Liver (tissue), 9 donors: ENCODE data around the gene ALDH16A1. TPM values are rescaled to one million over a fixed set of nuclear protein-coding genes. Genes with fewer than 3 reads are reported as not detected.

Experiments
- DNase-seq: peaks from one replicate; pipeline ENCODE4 v3.0.0-alpha.2; 2017; ENCODE audit warnings: low spot score
- H3K27ac ChIP-seq, 2 donors: one replicate each; pipeline ENCODE4 v1.7.0; 2013; ENCODE audit warnings: inconsistent platforms in 2 of 2, low read length in 2 of 2, control low read depth in 1 of 2, low read depth in 1 of 2, mild to moderate bottlenecking in 1 of 2
- H3K27me3 ChIP-seq, 4 donors: one replicate each; pipeline versions ENCODE4 v1.6.1 to v1.7.0; 2013; ENCODE audit warnings: low read length in 3 of 4, inconsistent platforms in 1 of 4, mild to moderate bottlenecking in 1 of 4, moderate library complexity in 1 of 4; ENCODE audit not compliant: control insufficient read depth in 4 of 4, insufficient read depth in 4 of 4
- H3K36me3 ChIP-seq, 4 donors: one replicate each; pipeline versions ENCODE4 v1.6.1 to v1.7.0; 2013; ENCODE audit warnings: low read length in 3 of 4, mild to moderate bottlenecking in 3 of 4, low read depth in 1 of 4, moderate library complexity in 1 of 4; ENCODE audit not compliant: control insufficient read depth in 4 of 4, insufficient read depth in 3 of 4
- H3K4me1 ChIP-seq, 4 donors: one replicate each; pipeline versions ENCODE4 v1.6.1 to v1.7.0; 2013; ENCODE audit warnings: low read length in 3 of 4, mild to moderate bottlenecking in 3 of 4, moderate library complexity in 1 of 4; ENCODE audit not compliant: control insufficient read depth in 4 of 4, insufficient read depth in 4 of 4
- H3K4me3 ChIP-seq, 3 donors: one replicate each; pipeline versions ENCODE4 v1.6.1 to v1.7.0; 2013; ENCODE audit warnings: low read length in 3 of 3, control low read depth in 1 of 3, low read depth in 1 of 3, mild to moderate bottlenecking in 1 of 3
- H3K9ac ChIP-seq, 2 donors: one replicate each; pipeline ENCODE4 v1.7.0; 2013; ENCODE audit warnings: low read length in 2 of 2, mild to moderate bottlenecking in 2 of 2, moderate library complexity in 2 of 2, control low read depth in 1 of 2, low read depth in 1 of 2
- H3K9me3 ChIP-seq, 4 donors: one replicate each; pipeline versions ENCODE4 v1.6.1 to v1.7.0; 2013; ENCODE audit warnings: low read length in 3 of 4; ENCODE audit not compliant: control insufficient read depth in 4 of 4
- EGR1 ChIP-seq, 2 donors: IDR thresholded peaks; 2 replicates each; pipeline ENCODE4 v1.6.1; 2016 to 2018; ENCODE audit warnings: antibody characterized with exemption in 2 of 2, low read depth in 2 of 2
- FOXA1 ChIP-seq: IDR thresholded peaks from 2 replicates; pipeline ENCODE4 v1.6.1; 2016; ENCODE audit warnings: antibody characterized with exemption
- FOXA2 ChIP-seq: IDR thresholded peaks from 2 replicates; pipeline ENCODE4 v1.6.1; 2016; ENCODE audit warnings: antibody characterized with exemption
- GABPA ChIP-seq, 2 donors: IDR thresholded peaks in 1 of 2; conservative IDR thresholded peaks in 1 of 2; 2 replicates each; pipeline ENCODE4 v1.6.1; 2016; ENCODE audit warnings: antibody characterized with exemption in 2 of 2, mild to moderate bottlenecking in 1 of 2, moderate library complexity in 1 of 2
- HNF4A ChIP-seq, 2 donors: conservative IDR thresholded peaks; 2 replicates each; pipeline ENCODE4 v1.6.1; 2016; ENCODE audit warnings: antibody characterized with exemption in 2 of 2, mild to moderate bottlenecking in 2 of 2
- HNF4G ChIP-seq: IDR thresholded peaks from 2 replicates; pipeline ENCODE4 v1.6.1; 2016; ENCODE audit warnings: antibody characterized with exemption
- JUND ChIP-seq, 2 donors: IDR thresholded peaks; 2 replicates each; pipeline ENCODE4 v1.6.1; 2016; ENCODE audit warnings: antibody characterized with exemption in 2 of 2
- NR2F2 ChIP-seq: IDR thresholded peaks from 2 replicates; pipeline ENCODE4 v1.6.1; 2016; ENCODE audit warnings: antibody characterized with exemption
- RAD21 ChIP-seq, 2 donors: IDR thresholded peaks; 2 replicates each; pipeline ENCODE4 v1.6.1; 2016; ENCODE audit warnings: antibody characterized with exemption in 2 of 2, mild to moderate bottlenecking in 2 of 2
- RXRA ChIP-seq, 2 donors: IDR thresholded peaks; 2 replicates each; pipeline ENCODE4 v1.6.1; 2017 to 2018; ENCODE audit warnings: antibody characterized with exemption in 2 of 2, mild to moderate bottlenecking in 1 of 2
- SP1 ChIP-seq: IDR thresholded peaks from 2 replicates; pipeline ENCODE4 v1.6.1; 2018; ENCODE audit warnings: antibody characterized with exemption, mild to moderate bottlenecking
- TAF1 ChIP-seq: conservative IDR thresholded peaks from 2 replicates; pipeline ENCODE4 v1.6.1; 2016; ENCODE audit warnings: antibody characterized with exemption, mild to moderate bottlenecking
- YY1 ChIP-seq: IDR thresholded peaks from 2 replicates; pipeline ENCODE4 v1.6.1; 2016; ENCODE audit warnings: antibody characterized with exemption, mild to moderate bottlenecking
- WGBS: extraction: QIAGEN DNeasy Blood & Tissue Kit; methylation state at CpG from one replicate; pipeline ENCODE4 v1.1.7; 2013; 5-methylcytosine and 5-hydroxymethylcytosine counted together
- polyA plus RNA-seq, 2 donors: library from polyadenylated mRNA; stranded (reverse) in 1 of 2; unstranded in 1 of 2; fragments of 200-250 nt in 1 of 2; fragments of >200 nt in 1 of 2; fragmentation: Nextera tagmentation in 1 of 2; extraction: Ambion mirVana in 1 of 2; gene quantifications; one replicate each; pipeline versions ENCODE4 v1.2.1 to v1.2.3, GENCODE V29; 2013 to 2015
- total RNA-seq, 2 donors: library from RNA; depleted of rRNA; stranded (reverse); fragments of >200 nt; gene quantifications; one replicate each; pipeline ENCODE4 v1.2.3, GENCODE V29; 2014
- TF ChIP-seq, protein P1 (sequence below): IDR thresholded peaks from 2 replicates; pipeline ENCODE4 v1.6.1; 2016; ENCODE audit warnings: antibody characterized with exemption
- TF ChIP-seq, protein P2 (sequence below): IDR thresholded peaks from 2 replicates; pipeline ENCODE4 v1.6.1; 2016; ENCODE audit warnings: antibody characterized with exemption, mild to moderate bottlenecking
- TF ChIP-seq, protein P3 (sequence below): IDR thresholded peaks from 2 replicates; pipeline ENCODE4 v1.6.1; 2016; ENCODE audit warnings: antibody characterized with exemption
- TF ChIP-seq, protein P4 (sequence below): fragments of 150-350 bp; IDR thresholded peaks from 2 replicates; pipeline ENCODE4 v1.5.1; 2017; ENCODE audit warnings: improper control_type of control experiment, low read depth, low read length; ENCODE audit not compliant: missing input control
- TF ChIP-seq, protein P5 (sequence below): IDR thresholded peaks from 2 replicates; pipeline ENCODE4 v1.6.1; 2016; ENCODE audit warnings: antibody characterized with exemption
- donor health status: healthy.
- donor health status: healthy.
- donor health status: healthy.
- donor health status: healthy.
- donor health status: healthy.

ALDH16A1 gene
- total and polyA plus RNA-seq, 4 donors, result 5.2 to 35.8 (median 21.5) TPM

DNA sequence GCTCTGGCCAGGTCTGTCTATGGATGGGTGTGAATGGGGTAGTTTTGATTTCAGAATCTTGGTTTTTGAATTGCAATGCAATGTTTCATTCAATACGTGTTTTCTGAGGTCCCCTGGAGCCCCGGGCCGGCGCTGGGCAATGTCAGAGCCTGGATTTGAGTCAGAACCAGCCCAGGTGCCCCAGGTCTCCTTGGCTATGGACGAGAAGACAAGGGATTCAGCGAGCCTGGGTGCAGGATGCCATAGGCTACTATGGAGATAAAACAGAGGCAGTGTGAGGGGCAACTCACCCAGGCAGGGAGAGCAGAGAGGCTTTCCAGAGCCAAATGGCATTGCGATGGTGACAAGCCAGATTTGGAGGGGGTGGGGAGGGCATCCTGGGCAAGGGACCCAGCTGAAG lies 33.2 kb downstream of the ALDH16A1 start:
- Histone ChIP-seq H3K27me3 (no peaks in the 10 kb centered on the region), H3K9me3 (no peaks in the 10 kb centered on the region), H3K36me3 (peaks cover 15 to 18% (median 17%) of the 10 kb centered on the region in 4 donors), H3K4me3 (no peak overlapping the region), H3K27ac (no peak overlapping the region), H3K4me1 (peaks cover 0 to 21% (median 16%) of the 10 kb centered on the region in 4 donors), H3K9ac (no peak overlapping the region)
- WGBS, result 92% methylated on average over 7 of the region's 7 CpGs
- DNase-seq, result no peak
- TF ChIP-seq, protein P1, sequence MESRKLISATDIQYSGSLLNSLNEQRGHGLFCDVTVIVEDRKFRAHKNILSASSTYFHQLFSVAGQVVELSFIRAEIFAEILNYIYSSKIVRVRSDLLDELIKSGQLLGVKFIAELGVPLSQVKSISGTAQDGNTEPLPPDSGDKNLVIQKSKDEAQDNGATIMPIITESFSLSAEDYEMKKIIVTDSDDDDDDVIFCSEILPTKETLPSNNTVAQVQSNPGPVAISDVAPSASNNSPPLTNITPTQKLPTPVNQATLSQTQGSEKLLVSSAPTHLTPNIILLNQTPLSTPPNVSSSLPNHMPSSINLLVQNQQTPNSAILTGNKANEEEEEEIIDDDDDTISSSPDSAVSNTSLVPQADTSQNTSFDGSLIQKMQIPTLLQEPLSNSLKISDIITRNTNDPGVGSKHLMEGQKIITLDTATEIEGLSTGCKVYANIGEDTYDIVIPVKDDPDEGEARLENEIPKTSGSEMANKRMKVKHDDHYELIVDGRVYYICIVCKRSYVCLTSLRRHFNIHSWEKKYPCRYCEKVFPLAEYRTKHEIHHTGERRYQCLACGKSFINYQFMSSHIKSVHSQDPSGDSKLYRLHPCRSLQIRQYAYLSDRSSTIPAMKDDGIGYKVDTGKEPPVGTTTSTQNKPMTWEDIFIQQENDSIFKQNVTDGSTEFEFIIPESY, result no peak
- TF ChIP-seq SP1 (no peak), RXRA (IDR thresholded peaks at IDR 0.05) (no peak), HNF4A (conservative IDR thresholded peaks at IDR 0.05) (no peak), TAF1 (no peak), GABPA (IDR thresholded peaks at IDR 0.05 in 1 of 2, conservative IDR thresholded peaks at IDR 0.05 in 1 of 2) (no peak), JUND (IDR thresholded peaks at IDR 0.05) (no peak), FOXA1 (no peak), RAD21 (IDR thresholded peaks at IDR 0.05) (no peak), HNF4G (no peak), NR2F2 (no peak)
- TF ChIP-seq, protein P2, sequence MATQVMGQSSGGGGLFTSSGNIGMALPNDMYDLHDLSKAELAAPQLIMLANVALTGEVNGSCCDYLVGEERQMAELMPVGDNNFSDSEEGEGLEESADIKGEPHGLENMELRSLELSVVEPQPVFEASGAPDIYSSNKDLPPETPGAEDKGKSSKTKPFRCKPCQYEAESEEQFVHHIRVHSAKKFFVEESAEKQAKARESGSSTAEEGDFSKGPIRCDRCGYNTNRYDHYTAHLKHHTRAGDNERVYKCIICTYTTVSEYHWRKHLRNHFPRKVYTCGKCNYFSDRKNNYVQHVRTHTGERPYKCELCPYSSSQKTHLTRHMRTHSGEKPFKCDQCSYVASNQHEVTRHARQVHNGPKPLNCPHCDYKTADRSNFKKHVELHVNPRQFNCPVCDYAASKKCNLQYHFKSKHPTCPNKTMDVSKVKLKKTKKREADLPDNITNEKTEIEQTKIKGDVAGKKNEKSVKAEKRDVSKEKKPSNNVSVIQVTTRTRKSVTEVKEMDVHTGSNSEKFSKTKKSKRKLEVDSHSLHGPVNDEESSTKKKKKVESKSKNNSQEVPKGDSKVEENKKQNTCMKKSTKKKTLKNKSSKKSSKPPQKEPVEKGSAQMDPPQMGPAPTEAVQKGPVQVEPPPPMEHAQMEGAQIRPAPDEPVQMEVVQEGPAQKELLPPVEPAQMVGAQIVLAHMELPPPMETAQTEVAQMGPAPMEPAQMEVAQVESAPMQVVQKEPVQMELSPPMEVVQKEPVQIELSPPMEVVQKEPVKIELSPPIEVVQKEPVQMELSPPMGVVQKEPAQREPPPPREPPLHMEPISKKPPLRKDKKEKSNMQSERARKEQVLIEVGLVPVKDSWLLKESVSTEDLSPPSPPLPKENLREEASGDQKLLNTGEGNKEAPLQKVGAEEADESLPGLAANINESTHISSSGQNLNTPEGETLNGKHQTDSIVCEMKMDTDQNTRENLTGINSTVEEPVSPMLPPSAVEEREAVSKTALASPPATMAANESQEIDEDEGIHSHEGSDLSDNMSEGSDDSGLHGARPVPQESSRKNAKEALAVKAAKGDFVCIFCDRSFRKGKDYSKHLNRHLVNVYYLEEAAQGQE, result no peak

DNA sequence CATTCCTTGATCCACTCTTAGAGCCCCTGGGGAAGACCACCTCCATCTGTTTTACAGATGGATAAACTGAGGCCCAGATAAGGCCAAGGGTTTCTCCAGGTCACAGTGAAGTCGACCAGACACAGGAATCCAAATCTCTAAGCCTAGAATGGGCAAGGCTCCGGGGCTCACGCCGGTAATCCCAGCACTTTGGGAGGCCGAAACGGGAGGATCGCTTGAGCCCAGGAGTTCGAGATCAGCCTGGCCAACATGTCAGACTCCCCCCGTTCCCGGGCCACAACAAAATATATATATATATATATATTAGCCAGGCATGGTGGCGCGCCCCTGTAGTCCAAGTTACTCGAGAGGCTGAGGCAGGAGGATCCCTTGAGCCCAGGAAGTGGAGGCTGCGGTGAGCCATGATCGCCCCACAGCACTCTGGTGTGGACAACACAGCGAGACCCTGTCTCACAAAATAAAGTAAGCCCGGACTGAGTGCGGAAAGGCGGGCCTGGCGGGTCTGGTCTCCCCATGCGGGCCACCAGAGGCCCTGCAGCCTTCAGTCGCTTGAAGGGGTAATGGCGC lies 33.8 kb downstream of the ALDH16A1 start:
- Histone ChIP-seq H3K27ac (peak overlapping the region; percentile 28 to 74), H3K27me3 (no peaks in the 10 kb centered on the region), H3K4me3 (peak overlapping the region; percentile 16 to 35 (median 32)), H3K9ac (no peak overlapping the region), H3K9me3 (no peaks in the 10 kb centered on the region), H3K4me1 (peaks cover 0 to 21% (median 16%) of the 10 kb centered on the region in 4 donors), H3K36me3 (peaks cover 15 to 23% (median 21%) of the 10 kb centered on the region in 4 donors)
- no peak for DNase-seq
- WGBS, result 63% methylated on average over 23 of the region's 23 CpGs
- TF ChIP-seq YY1 (no peak), SP1 (no peak), EGR1 (IDR thresholded peaks at IDR 0.05; ENCODE audit: low read depth in 2 of 2) (no peak), TAF1 (no peak), HNF4A (conservative IDR thresholded peaks at IDR 0.05) (no peak), GABPA (IDR thresholded peaks at IDR 0.05 in 1 of 2, conservative IDR thresholded peaks at IDR 0.05 in 1 of 2) (no peak), FOXA2 (no peak), FOXA1 (no peak), HNF4G (no peak), JUND (IDR thresholded peaks at IDR 0.05) (no peak), RAD21 (IDR thresholded peaks at IDR 0.05) (no peak), NR2F2 (no peak), RXRA (IDR thresholded peaks at IDR 0.05) (no peak)
- TF ChIP-seq, protein P3, sequence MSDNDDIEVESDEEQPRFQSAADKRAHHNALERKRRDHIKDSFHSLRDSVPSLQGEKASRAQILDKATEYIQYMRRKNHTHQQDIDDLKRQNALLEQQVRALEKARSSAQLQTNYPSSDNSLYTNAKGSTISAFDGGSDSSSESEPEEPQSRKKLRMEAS, result no peak
- TF ChIP-seq, protein P2, result no peak
- TF ChIP-seq, protein P4, sequence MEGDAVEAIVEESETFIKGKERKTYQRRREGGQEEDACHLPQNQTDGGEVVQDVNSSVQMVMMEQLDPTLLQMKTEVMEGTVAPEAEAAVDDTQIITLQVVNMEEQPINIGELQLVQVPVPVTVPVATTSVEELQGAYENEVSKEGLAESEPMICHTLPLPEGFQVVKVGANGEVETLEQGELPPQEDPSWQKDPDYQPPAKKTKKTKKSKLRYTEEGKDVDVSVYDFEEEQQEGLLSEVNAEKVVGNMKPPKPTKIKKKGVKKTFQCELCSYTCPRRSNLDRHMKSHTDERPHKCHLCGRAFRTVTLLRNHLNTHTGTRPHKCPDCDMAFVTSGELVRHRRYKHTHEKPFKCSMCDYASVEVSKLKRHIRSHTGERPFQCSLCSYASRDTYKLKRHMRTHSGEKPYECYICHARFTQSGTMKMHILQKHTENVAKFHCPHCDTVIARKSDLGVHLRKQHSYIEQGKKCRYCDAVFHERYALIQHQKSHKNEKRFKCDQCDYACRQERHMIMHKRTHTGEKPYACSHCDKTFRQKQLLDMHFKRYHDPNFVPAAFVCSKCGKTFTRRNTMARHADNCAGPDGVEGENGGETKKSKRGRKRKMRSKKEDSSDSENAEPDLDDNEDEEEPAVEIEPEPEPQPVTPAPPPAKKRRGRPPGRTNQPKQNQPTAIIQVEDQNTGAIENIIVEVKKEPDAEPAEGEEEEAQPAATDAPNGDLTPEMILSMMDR, result no peak
- TF ChIP-seq, protein P5, sequence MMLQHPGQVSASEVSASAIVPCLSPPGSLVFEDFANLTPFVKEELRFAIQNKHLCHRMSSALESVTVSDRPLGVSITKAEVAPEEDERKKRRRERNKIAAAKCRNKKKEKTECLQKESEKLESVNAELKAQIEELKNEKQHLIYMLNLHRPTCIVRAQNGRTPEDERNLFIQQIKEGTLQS, result no peak
